RCC 7860 (cell line): ENCODE data around the gene ATP7B.
A peak's percentile ranks its signal among the peaks of the same experiment; 100 is the strongest.
"Not testable (repeated sequence)": the region's sequence is repeated elsewhere in the genome, so short reads cannot be mapped to it uniquely, and the experiment has no call there.

ENCODE experiments used
- DNase-seq: peaks from one replicate; pipeline ENCODE4 v3.0.0-alpha.2; 2015; ENCODE audit warnings: low spot score
- FAIRE-seq: peaks from 2 replicates; lab custom pipeline; 2012; peaks lifted over from hg19 to GRCh38; lab: Jason Lieb, UNC

ATP7B gene

DNA sequence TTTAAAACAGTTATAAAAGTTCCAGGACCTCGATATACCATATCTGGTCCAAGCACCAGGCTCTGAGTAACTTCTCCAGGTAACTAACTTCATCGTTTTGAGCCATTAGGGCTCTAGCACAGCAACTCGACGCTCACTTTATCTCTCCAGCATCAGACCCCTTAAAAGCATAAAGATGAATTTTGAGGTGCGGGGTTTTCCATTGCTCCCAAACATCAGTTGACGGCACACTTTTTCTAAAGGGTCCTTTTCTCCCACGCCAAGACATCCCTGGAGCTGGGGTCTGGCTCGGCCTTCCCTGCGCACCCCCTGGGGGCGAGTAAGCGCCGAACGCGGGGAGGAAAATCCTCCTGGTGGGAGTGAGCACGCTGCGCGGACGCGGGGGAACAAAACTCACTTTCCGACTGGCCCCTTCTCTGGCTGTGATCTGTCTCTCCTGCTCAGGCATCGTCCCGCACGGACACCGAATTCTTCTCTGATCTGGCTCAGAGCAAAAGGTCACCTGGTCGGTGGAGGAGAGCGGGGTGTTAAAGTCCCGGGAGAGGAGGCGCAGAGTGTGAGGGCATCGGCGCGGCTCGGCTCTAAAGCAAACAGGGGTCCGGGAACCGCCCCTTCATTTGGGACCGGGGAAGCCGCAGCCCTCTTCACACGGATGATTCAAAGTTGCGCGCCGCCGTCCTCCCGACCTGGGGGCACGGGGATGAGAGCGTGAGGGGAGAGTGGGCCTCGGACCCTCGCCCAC, at the start of gene ATP7B:
TSS of gene ATP7B (minus strand) at position 561 of the 742 bp plus-strand sequence. CDS start at position 448, 113 bp downstream.
- DNase-seq (no peak), FAIRE-seq (no peak)

DNA sequence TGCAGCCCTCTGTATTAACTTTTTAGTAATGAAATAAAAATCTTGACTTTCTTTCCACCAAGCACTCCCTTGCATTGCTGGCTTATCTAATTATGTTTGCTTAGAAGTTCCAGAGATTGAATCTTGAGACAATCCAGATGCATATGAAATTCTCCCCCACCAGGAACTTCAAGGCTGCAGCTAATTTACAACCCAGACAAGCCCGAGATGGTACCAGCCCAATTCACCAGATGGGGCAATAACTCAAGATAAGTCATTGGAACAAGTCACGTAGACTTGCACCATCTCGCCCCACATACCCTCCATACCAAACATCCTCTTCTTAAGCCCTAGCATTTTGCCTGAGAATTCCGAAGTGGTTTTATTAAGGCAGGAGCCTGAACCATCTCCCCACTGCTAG, 42.2 kb upstream of the ATP7B start:
- FAIRE-seq: no peak
- no peak for DNase-seq

DNA sequence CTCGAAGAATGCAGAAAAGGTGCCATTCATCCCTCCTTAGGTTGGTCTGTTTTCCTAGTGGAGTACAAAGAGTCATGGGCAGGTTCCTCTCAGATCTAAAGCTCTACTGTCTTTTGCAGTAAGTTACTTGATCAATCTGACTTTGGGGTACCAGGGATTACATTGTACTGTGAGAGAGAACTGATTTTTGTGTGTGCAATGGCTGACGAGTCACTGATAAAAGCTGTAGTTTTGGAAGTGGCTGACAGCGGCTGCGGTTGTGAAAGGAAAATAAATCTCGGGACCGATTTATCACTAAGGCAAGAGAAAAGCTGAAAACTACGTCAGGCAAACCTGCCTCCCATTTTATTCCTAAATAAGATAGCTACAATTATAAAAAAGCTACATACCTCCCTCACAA, 40.1 kb upstream of the ATP7B start:
- no peak for DNase-seq
- FAIRE-seq: no peak

DNA sequence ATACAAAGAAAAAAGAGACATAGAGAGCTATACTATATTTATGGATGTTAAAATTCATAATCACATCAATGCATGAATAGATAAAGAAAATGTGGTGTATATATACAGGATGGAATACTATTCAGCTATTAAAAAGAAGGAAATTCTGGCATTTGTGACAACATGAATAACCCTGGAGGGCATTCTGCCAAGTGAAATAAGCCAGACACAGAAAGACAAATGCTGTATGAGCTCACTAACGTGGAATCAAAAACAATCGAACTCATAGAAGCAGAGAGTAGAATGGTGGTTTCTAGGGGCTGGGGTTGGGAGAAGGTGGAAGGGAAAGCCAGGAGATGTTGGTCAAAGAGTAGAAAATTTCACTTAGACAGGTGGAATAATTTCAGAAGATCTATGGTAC, 37.3 kb upstream of the ATP7B start:
- FAIRE-seq (no peak), DNase-seq (no peak)

DNA sequence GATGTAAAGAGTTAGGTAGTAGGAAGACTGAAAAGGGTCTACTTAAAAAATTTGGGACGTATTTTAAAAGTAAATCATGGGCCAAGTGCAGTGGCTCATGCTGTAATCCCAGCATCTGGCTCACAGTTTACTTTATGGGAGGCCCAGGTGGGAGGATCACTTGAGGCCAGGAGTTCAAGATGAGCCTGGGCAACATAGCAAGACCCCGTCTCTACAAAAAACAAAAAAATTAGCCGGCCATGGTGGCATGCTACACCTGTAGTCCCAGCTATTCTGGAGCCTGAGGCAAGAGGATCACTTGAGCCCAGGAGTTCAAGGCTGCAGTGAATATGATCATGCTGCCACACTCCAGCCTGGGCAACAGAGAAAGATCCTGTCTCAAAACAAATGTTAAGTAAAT, 36.2 kb upstream of the ATP7B start:
- DNase-seq: no peak
- no peak for FAIRE-seq

DNA sequence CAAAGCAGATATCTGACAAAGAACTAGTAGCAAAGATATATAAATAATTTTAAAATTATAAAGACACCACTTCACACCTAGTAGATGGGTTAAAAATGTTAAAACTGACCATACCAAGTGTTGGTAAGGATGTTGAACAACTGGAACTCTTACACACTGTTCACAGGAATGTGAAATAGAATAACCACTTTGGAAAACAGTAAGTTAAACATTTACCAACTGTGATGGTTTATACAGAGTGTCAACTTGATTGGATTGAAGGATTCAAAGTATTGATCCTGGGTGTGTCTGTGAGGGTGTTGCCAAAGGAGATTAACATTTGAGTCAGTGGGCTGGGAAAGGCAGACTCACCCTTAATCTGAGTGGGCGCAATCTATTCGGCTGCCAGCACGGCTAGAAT, 32.4 kb upstream of the ATP7B start:
- no peak for DNase-seq
- FAIRE-seq: no peak

DNA sequence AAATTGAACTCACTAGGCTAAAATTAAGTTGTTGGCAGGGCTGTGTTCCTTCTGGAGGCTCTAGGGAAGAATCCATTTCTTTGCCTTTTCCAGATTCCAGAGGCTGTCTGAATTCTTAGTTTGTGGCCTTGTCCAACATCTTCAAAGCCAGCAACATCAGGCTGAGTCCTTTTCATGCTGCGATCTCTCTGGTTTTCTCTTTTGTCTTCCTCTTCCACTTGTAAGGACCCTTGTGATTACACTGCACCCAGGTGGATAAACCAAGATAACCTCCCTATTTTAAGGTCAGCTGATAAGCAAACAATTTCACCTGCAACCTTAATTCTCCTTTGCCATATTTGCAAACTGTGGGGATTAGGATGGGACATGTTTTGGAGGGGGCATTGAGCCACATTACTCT, 24.8 kb upstream of the ATP7B start:
- FAIRE-seq (no peak), DNase-seq (no peak)

DNA sequence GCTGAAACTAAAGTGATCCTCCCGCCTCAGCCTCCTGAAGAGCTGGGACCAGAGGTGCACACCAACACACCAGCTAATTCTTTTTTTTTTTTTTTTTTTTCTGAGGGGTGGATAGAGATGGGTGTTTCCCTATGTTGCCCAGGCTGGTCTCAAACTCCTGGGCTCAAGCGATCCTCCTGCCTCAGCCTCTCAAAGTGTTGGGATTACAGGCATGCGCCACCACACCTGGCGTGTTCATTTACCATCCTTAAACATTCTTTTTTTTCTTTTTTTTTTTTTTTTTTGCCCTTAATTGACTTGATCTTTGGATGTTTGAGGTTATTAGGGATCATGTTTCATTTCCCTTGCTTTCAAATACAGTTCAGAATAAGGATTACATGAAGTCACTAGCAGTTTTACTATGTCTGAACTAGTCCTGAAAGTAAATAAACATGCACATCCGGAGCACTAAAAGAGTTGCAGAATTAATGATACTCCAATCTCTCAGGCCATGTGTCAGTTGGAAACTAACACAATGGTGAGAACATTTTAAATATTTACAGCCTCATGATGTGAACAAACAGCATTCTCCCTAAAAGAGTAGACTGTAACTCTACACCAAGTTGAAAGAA, 23.5 kb upstream of the ATP7B start:
- no peak for FAIRE-seq
- DNase-seq: no peak

DNA sequence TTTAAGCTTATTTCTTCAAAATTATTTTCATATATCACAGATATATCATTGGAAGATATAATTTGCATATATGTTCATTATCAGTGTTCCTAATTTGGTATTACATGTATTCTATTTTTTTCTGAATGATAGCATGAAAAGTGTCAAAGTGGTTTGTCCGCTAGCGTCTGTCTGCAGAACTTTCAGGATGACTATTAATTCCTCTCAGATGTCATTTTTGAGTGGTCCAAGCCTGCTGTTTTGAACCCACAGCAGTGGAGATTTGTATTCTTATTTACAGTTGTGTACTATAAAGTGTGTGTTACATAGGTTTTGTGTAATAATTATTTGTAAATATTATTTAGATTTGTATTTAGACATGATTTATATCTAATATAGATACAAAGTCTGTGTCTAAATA, 21.8 kb upstream of the ATP7B start:
- FAIRE-seq (no peak), DNase-seq (no peak)

DNA sequence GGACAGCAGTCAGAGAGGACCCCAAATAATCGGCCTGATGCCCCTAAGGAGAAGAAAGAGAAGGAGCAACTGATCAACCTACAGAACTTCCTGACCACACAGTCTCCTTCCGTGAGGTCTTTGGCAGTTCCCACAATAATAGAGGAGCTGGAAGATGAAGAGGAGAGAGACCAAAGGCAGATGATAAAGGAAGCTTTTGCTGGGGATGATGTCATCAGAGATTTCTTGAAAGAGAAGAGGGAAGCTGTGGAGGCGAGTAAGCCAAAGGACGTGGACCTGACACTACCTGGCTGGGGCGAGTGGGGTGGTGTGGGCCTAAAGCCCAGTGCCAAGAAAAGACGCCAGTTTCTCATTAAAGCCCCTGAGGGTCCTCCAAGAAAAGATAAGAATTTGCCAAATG, 19.2 kb upstream of the ATP7B start:
- not testable (repeated sequence) for DNase-seq, FAIRE-seq

DNA sequence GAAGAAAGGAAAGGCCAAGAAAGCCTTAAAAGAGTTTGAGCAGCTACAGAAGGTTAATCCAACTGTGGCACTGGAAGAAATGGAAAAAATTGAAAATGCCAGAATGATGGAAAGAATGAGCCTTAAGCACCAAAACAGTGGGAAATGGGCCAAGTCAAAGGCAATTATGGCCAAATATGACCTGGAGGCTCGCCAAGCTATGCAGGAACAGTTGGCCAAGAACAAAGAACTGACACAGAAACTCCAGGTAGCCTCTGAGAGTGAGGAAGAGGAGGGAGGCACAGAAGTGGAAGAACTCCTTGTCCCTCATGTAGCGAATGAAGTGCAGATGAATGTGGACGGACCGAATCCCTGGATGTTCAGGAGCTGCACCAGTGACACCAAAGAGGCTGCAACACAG, 18.3 kb upstream of the ATP7B start:
- DNase-seq (no peak), FAIRE-seq (no peak)

DNA sequence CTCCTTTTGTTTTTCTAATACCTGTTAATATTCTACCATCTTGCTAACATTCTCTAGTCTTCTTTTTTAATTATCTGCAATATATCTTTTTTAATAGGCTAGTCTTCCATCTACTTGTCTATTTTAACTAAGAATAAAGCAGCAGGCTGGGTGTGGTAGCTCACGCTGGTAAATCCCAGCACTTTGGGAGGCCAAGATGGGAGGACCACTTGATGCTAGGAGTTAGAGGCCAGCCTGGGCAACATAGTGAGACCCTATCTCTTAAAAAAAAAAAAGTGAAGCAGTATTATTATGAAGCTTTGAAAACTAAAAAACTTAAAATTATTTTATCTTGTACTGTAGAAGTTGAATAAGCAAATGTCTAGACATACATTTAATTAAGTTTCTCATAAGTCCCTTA, 16.6 kb upstream of the ATP7B start:
- FAIRE-seq: no peak
- no peak for DNase-seq

DNA sequence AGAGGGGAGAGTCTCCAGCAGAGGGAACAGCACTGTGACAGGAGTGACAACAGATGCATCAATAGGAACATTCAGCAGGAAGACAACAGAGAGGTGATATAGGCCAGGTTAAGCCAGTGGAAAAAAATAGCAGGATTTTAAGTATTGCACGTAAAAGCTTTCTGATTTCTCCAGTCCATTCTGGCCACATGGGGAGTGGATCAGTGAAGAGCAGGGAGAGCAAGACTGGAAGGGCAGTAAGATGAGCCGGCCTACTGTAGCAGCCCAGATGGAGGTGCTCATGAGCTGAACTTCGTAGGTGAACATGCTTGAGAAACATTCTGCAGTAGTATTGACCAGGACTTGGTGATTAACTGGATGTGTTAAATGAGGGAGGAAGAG, 15.0 kb upstream of the ATP7B start:
- no peak for FAIRE-seq
- no peak for DNase-seq

DNA sequence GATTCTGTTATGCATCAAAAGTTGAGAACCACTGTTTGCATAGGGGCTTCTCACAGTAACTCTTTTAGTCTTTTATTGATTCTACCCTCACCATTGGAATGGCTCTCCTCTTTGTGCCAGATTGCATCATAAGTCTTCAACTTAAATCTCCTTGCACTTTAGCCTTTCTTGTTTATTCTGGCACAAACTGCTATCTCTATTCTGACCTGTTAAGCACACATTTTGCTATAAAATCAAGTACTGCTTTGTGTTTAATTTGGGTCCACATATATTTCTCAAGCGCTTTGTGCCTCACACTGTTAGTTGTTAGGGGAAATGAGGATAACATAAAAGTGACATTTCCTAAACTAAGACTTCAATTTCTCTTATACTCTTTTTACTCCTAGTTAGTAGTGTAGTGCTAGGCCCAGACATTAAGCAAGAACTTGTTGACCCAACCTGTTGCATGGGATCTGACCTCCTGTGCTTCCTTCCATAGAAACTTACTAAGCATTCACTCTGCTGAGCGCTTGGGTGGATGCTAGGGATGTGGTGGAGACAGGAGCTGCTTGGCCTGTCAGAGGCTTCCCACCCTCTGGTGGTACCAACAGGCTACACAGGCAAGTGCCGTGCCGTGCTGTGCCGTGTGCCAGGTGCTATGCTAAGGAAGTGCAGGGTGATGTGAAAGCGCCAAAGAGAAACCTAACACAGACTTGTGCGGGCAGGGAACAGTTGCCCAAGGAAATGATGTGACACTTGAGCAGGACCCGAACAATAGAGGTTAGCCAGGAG, 14.4 kb upstream of the ATP7B start:
- FAIRE-seq (no peak), DNase-seq (no peak)

DNA sequence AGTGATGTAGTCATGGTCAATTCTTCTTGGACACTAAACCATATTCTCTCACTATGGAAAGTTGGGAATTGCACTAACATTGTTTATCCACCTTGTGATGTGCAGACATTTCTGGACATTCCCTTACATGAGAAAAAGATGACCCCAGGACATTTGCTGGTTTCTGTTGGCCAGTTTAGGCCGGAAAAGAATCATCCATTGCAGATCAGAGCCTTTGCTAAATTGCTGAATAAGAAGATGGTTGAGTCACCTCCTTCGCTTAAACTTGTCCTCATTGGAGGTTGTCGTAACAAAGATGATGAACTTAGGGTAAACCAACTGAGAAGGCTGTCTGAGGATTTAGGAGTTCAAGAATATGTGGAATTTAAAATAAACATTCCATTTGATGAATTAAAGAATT, 13.2 kb upstream of the ATP7B start, which contains the start of gene UTP14C:
TSS of gene UTP14C (plus strand) at position 211 of the 400 bp plus-strand sequence. CDS start 4,114 bp downstream, outside the sequence.
- DNase-seq (no peak), FAIRE-seq (no peak)

DNA sequence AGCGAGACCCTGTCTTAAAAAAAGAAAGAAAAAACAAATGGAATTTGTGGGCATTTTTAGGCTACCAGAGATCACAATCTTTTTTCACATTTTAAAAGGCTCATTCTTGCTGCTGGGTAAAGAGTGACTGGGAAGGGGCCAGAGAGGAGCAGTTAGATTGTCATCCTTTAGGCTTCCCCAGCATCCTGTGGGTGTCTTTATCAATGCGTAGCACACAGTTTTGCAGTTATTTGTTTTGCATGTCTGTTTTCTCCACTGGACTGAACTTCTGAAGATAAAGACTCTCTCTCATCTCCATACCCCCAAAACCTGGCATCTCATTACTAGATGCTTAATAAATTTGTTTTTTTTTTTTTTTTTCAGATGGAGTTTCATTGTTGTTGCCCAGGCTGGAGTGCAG, 11.1 kb upstream of the ATP7B start:
- DNase-seq (no peak), FAIRE-seq (no peak)

DNA sequence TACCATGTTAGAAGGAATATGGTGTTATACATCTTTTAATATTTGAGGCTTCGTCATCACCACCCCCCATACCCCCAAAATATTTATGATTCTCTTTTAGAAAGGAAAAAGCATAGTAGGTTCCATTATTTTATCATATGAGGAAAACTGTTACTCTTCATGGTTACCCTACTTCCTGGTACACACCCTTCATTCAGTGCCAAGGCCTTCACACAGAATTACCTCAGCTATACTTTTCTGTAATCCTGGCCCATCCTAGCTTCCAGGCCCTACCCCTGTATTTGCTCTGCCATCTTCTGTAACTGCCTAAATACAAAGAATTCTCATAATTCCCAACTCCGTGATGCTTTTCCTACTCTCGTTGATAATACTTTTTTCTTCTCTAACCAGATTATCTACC, 8.9 kb upstream of the ATP7B start:
- FAIRE-seq (no peak), DNase-seq (no peak)

DNA sequence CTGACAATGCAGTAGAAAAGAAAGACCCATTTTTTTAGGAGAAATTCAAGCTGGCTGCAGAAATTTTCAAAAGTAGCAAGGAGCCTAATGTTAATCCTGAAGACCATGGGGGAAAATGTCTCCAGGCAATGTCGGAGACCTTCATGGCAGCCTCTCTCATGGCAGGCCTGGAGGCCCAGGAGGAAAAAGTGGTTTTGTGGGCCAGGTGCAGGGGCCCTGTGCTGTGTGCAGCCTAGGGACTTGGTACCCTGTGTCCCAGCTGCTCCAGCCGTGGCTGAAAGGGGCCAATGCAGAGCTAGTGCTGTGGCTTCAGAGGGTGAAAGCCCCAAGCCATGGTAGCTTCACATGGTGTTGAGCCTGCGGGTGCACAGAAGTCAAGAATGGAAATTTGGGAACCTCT, 5.0 kb upstream of the ATP7B start:
- no peak for DNase-seq
- FAIRE-seq: no peak

DNA sequence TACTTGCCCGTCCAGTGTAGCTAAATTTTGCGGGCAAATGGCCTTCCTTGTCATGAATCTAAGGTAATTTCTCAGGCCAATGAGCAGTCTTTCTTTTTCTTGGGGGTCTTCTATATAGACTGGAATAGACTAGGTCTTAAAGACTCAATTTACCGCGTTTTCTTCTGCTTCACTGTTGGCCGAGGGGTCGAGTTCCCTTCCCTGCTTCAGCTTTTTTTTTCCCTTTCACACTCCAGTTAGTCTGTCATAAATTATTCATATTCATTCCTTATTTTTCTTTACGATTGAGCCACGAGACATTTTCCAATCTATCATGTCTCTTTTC, 1.2 kb upstream of the ATP7B start:
- DNase-seq (no peak), FAIRE-seq (no peak)

DNA sequence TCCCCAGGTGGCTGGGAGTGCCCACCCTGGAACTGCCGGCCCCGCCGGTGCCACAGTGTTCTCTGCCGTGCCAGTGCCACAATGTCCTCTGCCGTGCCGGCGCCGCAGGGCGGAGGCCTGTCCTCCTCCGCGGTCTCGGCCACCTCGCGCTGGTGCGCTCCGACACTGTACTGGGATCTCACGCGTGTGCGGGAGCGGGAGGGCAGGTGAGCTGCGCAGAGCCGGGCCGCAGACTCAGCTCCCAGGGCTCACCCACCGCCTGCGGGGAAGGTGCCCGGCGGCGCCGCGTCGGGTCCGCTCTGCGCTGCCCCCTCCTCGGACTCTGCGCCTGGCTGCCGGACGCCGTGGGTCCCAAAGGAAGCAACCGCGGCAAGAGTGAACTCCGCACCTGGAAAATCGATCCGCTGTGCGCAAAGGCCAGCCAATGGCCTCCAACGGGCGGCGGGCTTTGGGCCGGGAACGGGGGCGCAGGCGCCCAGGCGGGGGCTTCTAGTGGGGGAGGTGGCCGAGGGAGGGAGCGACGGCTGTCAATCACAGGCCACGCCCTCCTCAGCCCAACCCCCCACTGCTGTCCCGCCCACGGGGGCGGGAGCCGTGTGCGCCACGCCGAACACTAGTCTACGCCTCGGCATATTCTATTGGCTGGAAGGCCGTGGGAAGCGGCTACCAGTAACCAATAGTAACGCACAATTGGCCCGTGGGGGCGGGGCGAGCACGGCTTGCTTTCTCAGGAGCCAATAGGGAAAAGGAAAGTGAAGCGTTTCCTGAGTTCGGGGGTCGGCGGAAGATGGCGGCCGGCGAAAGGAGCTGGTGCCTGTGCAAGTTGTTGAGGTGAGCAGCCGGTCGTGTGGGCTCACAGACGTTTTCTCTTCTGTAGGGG, 622 bp upstream of the ATP7B start, which contains the start of gene ALG11:
TSS of gene ALG11 (plus strand) at position 767 of the 880 bp plus-strand sequence. CDS start at position 788, 21 bp downstream.
- peak; percentile 75 for FAIRE-seq
- peak; percentile 92 for DNase-seq

DNA sequence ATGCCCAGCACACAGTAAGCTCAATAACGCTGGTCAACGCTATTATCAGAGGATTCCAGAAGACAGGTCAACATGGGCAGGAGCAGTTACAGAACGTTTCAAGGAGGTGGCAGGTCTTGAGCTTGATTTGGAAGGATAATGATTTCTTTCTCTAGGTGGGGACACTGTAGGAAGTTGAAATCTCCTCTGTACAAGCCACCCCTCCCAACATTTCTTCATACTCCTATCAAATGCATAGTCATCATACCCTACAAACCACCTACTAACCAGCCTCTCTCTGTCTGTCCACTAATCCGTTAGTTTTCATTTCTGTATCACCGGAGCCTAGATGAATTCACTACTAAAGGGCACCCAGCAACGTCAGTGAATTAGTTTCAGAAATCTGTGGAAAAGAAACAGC, 1.3 kb downstream of the ATP7B start:
- DNase-seq (no peak), FAIRE-seq (no peak)
